HG02623 (cell line): ENCODE results near the gene SLC50A1.
A peak's percentile ranks its signal among the peaks of the same experiment; 100 is the strongest.

Source experiments
- ATAC-seq: cut with Tn5 transposase; IDR thresholded peaks from one replicate; pipeline ENCODE4 v1.9.1; 2021; ENCODE audit warnings: moderate library complexity; ENCODE audit not compliant: unreplicated experiment

Gene SLC50A1

DNA sequence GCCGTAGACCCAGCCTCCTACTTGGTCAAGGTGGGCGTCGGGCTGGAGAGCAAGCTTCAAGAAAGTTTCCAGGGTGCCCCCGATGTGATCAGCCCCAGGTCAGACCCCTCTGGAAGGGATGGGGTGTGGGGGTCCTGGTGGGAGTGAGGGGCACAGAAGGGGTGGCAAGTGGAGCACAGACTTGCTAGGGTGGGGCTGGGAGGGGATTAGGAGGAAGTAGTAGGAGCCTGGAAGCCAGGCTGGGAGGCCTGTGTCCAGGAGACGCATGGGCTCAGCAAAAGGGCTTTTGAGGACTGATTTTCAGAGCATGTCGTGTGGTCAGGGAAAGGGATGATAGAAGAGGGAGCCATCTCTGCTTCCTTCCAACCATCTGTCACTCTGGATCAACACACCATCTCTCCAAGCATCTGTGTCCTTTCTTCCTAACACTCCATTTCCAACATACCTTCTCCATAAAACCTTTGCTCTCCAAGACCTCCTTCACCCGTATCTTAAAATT is 46.4 kb downstream of the SLC50A1 start:
- ATAC-seq = no peak

DNA sequence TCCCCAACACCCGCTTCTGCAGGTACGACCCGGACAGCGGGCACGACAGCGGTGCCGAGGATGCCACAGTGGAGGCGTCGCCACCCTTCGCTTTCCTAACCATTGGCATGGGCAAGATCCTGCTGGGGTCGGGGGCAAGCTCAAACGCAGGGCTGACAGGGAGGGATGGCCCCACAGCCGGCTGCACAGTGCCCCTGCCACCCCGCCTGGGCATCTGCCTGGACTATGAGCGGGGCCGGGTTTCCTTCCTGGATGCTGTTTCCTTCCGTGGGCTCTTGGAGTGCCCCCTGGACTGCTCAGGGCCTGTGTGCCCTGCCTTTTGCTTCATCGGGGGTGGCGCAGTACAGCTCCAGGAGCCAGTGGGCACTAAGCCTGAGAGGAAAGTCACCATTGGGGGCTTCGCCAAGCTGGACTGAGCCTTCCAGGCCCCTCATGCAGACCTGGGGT is 48.1 kb downstream of the SLC50A1 start:
- ATAC-seq = no peak

DNA sequence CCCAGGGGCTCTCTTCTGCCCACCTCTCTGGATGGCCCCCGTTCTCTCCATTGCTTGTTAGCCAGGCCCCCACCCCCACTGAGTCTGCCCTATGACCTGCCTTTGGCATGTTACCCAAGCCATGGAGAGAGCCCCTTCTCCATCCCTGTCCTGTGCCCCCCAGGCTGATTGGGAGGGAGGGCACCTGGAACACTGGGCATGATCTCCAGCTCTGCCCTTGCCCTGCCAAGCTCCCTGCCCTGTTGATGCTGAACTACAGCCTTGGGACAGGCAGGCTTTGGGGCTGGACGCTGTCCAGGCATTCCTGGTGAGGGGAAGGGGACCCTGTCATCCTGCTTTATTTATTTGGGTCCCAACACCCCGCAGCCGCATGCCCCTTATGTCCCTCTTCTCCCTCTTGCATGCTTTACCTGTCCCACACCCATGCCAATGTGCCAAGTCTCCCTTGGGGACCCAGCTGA is 48.7 kb downstream of the SLC50A1 start:
- no peak for ATAC-seq

DNA sequence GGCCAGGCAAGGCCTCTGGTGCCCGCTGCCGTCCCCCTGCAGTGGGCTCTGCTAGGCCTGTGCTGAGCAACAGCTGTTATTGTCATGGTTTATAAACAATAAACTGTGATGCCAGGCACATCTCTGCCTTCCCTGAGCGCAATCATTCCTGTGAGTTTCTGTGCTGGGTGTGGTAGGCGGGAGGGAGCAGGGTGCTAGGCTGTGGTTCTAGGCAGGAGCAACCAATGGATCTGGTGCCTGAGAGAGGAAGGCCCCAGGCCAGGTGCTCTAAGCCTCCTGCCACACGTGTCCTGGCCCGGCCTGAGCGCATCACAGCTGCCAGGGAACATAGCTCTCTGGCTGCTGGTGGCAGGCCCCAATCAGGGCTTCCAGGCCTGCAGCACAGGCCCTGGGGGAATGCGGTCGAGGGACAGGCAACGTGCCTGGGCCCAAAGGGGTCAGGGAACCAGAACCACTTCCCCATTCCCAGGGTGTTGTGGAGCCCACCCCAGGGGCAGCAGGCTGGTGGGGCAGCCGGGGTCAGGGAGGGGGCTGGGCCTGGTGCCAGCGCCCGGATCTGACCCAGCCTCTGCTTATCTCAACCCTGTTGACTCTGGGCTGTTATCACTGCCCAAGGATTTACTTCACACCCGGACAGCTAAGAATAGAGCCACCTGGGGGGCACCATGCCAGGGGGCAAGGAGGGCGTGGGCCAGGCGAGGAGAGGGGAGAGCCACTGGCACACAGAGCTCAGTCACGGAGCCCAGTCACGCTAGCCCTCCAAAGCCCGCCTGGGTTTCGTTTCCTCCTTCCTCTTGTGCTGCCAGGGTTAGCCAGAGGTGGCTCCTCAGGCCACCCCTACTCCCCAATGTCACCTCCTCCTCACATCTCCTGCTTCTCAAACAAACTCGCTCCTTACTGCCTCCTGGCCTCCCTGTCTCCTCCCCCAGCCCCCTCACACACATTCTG is 49.5 kb downstream of the SLC50A1 start:
- peak; percentile 68 for ATAC-seq

DNA sequence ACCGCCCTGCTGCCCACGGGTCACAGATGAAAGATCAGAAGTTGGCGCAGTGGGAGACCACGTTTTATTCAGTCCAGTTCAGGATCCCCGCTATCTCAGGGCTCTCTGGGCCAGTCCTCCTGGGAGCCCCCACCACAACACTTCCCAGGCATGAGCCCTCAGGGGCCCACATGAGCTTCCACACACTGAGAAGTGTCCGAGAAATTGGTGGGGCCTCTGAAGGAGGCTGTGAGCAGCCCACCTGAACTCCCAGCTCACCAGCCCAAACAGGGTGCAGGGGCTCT is 50.1 kb downstream of the SLC50A1 start:
- ATAC-seq = no peak

DNA sequence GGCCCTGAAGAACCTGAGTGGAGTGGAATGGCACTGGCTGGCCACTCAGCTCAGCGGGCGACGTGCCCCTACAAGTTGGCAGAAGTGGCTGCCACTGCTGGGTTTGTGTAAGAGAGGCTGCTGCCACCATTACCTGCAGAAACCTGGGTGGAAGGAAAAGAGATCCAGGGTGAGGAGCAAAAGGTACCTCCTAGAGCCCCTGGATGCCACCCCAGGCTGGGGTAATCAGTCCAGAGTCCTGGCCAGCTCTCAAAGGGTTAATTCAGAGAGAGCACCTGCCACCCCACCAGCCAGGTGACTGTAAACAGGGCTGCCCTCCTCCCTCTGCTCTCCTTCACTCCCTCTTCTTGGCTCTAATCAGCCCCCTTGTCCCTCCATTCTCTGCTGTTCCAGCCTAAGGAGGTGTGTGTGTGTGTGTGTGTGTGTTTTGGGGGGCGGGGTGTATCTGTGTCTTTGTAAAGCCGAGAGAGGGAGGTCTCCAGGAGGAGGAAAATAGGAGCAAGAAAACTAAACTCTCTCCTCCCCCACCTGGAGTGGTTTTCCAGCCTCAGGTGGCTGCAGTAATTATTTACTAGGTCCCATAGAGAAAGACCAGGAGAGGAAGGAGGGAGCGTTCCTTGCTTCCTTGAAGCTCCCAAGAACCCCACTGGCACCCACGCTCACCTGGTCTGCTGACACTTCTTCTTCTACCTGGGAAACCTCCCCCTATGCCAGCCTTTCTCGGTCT is 50.6 kb downstream of the SLC50A1 start:
- no peak for ATAC-seq

DNA sequence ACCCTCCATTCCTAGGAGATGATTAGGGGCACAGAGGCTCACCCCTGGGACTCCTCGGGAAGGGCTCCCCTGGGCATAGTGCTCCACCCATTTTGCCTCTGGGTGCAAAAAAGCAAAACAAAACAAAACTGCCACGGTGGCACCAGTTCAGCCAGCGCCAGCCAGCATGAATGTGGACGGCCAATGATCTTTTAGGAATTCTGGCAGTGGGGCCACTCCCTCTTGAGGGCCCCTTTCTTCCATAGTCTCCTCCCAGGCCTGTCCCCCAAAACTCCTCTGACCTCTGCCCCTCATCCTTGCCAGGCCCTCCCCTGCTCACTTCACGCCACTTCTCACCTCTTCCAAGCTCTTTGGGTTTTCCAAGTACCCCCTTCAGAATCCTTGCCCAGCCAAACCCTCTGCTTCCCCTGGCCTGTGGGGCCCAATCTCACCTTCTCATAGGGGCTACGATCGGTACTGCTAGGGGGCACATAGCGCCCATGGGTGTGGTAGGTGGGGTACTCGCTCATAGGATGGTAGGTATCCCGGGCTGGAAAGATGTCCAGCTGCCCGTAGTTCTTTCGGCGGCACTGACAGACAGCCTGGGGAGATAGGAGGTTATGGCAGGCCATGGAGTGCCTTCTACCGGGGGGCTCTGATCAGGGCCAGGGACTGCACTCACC is 51.3 kb downstream of the SLC50A1 start:
- ATAC-seq = no peak

DNA sequence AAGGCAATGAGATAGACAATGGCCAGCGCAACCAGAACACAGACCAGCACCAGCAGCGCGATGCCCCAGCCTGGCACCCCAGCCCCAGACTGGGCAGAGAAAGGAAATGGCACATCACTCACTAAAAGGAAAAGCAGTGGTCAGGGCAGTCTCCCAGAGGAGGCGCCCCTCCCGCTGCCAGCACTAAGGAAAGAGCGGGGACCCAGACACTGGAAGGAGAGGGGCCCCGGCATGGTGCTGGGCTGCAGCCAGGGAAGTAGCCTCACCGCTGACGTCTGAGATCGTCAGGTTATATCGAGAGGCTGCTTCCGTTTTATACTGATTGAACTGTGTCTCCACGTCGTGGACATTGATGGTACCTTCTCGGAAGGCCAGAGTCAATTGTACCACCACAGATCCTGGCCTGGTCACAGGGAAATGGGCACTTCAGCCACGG is 51.8 kb downstream of the SLC50A1 start:
- ATAC-seq = no peak

DNA sequence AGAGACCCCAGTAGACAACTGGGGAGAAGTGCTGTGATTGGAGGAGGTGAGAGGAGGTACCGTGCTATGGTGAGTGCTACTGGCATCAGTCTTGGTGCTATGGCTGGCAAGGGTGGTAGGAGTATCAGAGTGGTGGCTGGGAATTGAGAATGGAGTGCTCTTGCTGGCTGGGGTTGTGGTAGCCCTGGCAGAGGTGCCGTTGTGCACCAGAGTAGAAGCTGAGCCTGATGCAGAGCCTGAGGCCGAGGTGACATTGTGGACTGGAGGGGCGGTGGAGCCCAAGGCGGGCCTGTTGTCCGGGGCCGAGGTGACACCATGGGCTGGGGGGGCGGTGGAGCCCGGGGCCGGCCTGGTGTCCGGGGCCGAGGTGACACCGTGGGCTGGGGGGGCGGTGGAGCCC is 52.6 kb downstream of the SLC50A1 start:
- ATAC-seq = no peak
